Activated naive CD4-positive, alpha-beta T cell treated with anti-CD3 and anti-CD28 coated beads, Interleukin-2, amount 50 U/mL, for 24 hours (primary cell): ENCODE data around the gene FAR2.

ENCODE experiments used
- H3K27ac Mint-ChIP-seq: one replicate; pipeline ENCODE4 v1.8.0; 2021; ENCODE audit warnings: mild to moderate bottlenecking, mixed read lengths
- H3K27me3 Mint-ChIP-seq: one replicate; pipeline ENCODE4 v1.8.0; 2021; ENCODE audit warnings: mixed read lengths
- H3K36me3 Mint-ChIP-seq: one replicate; pipeline ENCODE4 v1.8.0; 2021; ENCODE audit warnings: mixed read lengths
- H3K4me1 Mint-ChIP-seq: one replicate; pipeline ENCODE4 v1.8.0; 2021; ENCODE audit warnings: mixed read lengths
- H3K4me3 Mint-ChIP-seq: one replicate; pipeline ENCODE4 v1.8.0; 2021; ENCODE audit warnings: mild to moderate bottlenecking, mixed read lengths
- H3K9me3 Mint-ChIP-seq: one replicate; pipeline ENCODE4 v1.8.0; 2021; ENCODE audit warnings: mixed read lengths

The FAR2 gene

GRCh38 chr12:29211696-29212095, 62.6 kb downstream of the FAR2 start:
- Mint-ChIP-seq H3K4me1 (no peaks in the 10 kb centered on the region), H3K27ac (no peak overlapping the region), H3K36me3 (peaks cover 1% of the 10 kb centered on the region), H3K4me3 (no peak overlapping the region), H3K9me3 (no peaks in the 10 kb centered on the region), H3K27me3 (no peaks in the 10 kb centered on the region)

- no peaks in the 10 kb centered on the region for H3K9me3 Mint-ChIP-seq
- no peak overlapping the region for H3K27ac Mint-ChIP-seq
- no peak overlapping the region for H3K4me3 Mint-ChIP-seq
- H3K4me1 Mint-ChIP-seq = no peaks in the 10 kb centered on the region
- no peaks in the 10 kb centered on the region for H3K27me3 Mint-ChIP-seq
- peaks cover 1% of the 10 kb centered on the region for H3K36me3 Mint-ChIP-seq
These were observed 63.8 kb downstream of the FAR2 start for GRCh38 chr12:29212682-29213403.

DNA sequence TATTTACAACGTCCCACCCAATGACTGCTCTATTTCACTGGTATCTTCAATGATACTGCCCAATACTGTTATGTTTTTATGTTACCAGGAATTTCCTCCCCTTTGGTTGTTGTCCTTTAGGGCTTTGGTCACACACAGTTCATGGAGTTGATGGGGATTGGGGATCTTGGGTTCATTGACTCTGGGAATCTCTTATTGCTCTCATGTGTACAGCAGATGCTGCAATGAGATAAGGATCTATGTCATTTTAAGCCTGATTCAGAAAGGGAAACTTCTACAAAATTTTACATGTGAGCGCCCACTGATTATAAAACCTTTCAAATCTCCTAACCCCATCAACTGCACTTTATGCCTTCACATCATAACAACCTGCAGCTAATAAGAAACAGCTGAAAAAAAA, 67.2 kb downstream of the FAR2 start:
- no peaks in the 10 kb centered on the region for H3K4me1 Mint-ChIP-seq
- H3K27me3 Mint-ChIP-seq = no peaks in the 10 kb centered on the region
- H3K9me3 Mint-ChIP-seq = no peaks in the 10 kb centered on the region
- no peak overlapping the region for H3K27ac Mint-ChIP-seq
- no peak overlapping the region for H3K4me3 Mint-ChIP-seq
- peaks cover 2% of the 10 kb centered on the region for H3K36me3 Mint-ChIP-seq

DNA sequence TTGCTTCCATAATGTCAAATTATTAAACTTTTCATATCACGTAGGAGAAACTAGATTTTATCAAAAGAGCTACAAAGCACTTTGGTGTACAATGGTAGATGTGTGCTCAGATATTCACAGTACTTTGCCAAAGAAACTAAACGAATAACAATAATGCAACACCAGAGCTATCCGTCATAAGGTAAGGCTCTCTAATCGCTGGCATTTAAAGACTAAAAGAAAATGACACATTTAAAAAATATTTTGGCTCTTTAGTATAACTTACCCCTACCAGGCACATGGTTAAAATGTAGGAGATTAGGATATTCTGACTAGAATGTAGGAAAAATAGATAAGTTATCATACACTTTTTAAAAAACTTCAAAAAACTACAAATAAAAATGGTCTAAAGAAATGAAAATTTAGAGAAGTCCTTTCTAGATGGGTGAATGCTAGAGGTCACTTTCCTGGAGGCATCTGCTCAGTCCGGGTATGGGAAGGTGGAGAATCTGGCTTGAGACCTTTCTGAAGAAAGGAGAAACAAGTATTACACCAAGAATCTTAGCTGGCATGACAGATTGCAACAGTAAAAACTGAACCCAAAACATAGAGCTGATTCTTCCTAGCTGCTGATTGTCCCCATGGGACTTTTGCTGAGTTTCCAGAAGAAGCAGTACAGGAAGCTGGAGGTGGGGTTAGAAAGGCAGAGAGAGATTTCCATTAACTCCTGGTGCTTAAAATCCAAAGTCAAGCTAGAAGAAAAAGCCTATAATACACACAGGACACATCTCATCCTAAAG, 67.9 kb downstream of the FAR2 start:
- Mint-ChIP-seq H3K27ac (no peak overlapping the region), H3K36me3 (peaks cover 4% of the 10 kb centered on the region), H3K4me3 (no peak overlapping the region), H3K9me3 (no peaks in the 10 kb centered on the region), H3K4me1 (no peaks in the 10 kb centered on the region), H3K27me3 (no peaks in the 10 kb centered on the region)

DNA sequence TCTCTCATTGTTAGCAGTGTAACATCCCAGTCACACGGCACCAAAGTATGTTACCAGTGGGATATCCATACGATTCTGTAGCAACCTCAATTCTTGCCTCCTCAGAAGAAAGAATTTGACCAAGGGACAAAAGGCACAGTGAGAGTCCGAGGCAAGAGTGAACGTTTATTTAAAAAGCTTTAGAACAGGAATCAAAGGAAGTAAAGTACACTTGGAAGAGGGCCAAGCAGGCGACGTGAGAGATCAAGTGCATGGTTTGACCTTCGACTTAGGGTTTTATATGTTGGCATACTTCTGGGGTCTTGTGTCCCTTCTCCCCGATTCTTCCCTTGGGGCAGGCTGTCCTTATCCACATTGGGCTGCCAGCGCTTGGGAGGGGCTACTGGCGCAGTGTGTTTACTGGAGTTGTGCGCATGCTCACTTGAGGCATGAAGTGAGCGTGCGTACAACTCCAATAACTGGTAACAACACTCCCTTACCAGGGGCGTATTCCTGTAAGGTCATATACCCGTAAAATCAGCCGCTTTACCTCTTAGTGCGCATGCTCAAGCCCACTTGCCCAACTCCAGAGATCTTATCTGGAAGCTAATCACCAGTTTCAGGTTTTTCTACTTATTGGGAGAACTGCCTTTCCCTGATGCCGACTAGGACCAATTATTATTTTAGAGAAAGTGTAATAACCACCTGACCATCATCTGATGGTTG, 71.7 kb downstream of the FAR2 start:
- no peaks in the 10 kb centered on the region for H3K9me3 Mint-ChIP-seq
- H3K27me3 Mint-ChIP-seq = no peaks in the 10 kb centered on the region
- H3K4me3 Mint-ChIP-seq = no peak overlapping the region
- H3K36me3 Mint-ChIP-seq = peaks cover 6% of the 10 kb centered on the region
- H3K27ac Mint-ChIP-seq = no peak overlapping the region
- H3K4me1 Mint-ChIP-seq = no peaks in the 10 kb centered on the region

DNA sequence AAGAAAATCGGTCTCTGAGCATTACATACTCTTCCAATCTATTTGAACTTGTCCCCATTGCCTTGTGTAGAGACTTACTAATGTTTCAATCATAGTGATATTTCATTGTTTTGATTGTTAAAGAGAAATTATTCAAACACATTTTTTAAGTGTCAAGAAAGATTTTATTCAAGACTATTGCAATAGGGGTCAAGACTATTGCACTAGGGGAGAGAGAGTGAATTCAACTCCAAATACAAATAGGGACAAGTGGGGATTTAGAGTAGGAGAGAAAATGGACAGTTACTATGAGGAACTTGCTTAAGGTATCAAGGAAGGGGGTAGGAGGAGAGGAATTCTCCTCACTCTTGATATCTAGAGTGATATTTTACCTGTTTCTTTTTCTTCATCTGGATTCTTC, 73.1 kb downstream of the FAR2 start:
- Mint-ChIP-seq H3K4me3 (no peak overlapping the region), H3K9me3 (no peaks in the 10 kb centered on the region), H3K36me3 (peaks cover 6% of the 10 kb centered on the region), H3K27ac (no peak overlapping the region), H3K27me3 (no peaks in the 10 kb centered on the region), H3K4me1 (no peaks in the 10 kb centered on the region)

GRCh38 chr12:29223426-29223825, 74.3 kb downstream of the FAR2 start:
- Mint-ChIP-seq H3K27me3 (no peaks in the 10 kb centered on the region), H3K4me3 (no peak overlapping the region), H3K9me3 (no peaks in the 10 kb centered on the region), H3K36me3 (peaks cover 6% of the 10 kb centered on the region), H3K27ac (no peak overlapping the region), H3K4me1 (no peaks in the 10 kb centered on the region)

- Mint-ChIP-seq H3K27ac (no peak overlapping the region), H3K36me3 (peaks cover 6% of the 10 kb centered on the region), H3K4me3 (no peak overlapping the region), H3K9me3 (no peaks in the 10 kb centered on the region), H3K27me3 (no peaks in the 10 kb centered on the region), H3K4me1 (no peaks in the 10 kb centered on the region)
These were observed 75.0 kb downstream of the FAR2 start for GRCh38 chr12:29223956-29224543.

- no peaks in the 10 kb centered on the region for H3K9me3 Mint-ChIP-seq
These were observed 75.5 kb downstream of the FAR2 start for GRCh38 chr12:29224572-29224971.

GRCh38 chr12:29225834-29226233, 76.8 kb downstream of the FAR2 start:
- H3K27me3 Mint-ChIP-seq = no peaks in the 10 kb centered on the region
- no peaks in the 10 kb centered on the region for H3K4me1 Mint-ChIP-seq

More at GRCh38 chr12:29224572-29224971, 75.5 kb downstream of the FAR2 start:
- H3K27ac Mint-ChIP-seq = no peak overlapping the region
- no peaks in the 10 kb centered on the region for H3K4me1 Mint-ChIP-seq
- peaks cover 6% of the 10 kb centered on the region for H3K36me3 Mint-ChIP-seq
- H3K27me3 Mint-ChIP-seq = no peaks in the 10 kb centered on the region
- H3K4me3 Mint-ChIP-seq = no peak overlapping the region

DNA sequence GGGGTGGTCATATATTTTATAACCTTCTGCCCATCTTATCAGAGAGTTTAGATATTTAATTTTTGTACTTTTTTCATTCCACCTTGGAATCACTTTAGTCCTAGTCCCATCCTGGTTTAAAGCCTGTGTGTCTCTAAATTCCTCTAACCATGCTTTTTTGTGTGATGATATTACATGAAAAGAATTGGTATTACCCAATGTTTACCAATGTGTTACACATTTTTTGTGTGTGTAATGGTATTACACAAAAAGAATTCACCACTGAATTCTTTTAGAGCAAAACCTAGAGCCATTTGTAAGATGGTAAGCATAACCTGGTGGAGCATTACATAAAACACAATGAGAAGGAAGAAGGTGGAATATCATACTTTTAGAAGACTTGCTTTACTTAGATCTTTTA, 77.5 kb downstream of the FAR2 start:
- no peaks in the 10 kb centered on the region for H3K9me3 Mint-ChIP-seq

More at GRCh38 chr12:29225834-29226233, 76.8 kb downstream of the FAR2 start:
- Mint-ChIP-seq H3K4me3 (no peak overlapping the region), H3K9me3 (no peaks in the 10 kb centered on the region), H3K36me3 (peaks cover 6% of the 10 kb centered on the region), H3K27ac (no peak overlapping the region)

GRCh38 chr12:29228474-29229157, 79.5 kb downstream of the FAR2 start:
- Mint-ChIP-seq H3K36me3 (no peaks in the 10 kb centered on the region), H3K4me1 (no peaks in the 10 kb centered on the region), H3K4me3 (no peak overlapping the region), H3K27me3 (no peaks in the 10 kb centered on the region), H3K9me3 (no peaks in the 10 kb centered on the region), H3K27ac (no peak overlapping the region)

More for the DNA sequence above, 77.5 kb downstream of the FAR2 start:
- Mint-ChIP-seq H3K4me1 (no peaks in the 10 kb centered on the region), H3K27ac (no peak overlapping the region), H3K4me3 (no peak overlapping the region), H3K36me3 (peaks cover 3% of the 10 kb centered on the region), H3K27me3 (no peaks in the 10 kb centered on the region)

GRCh38 chr12:29229158-29229505, 80.1 kb downstream of the FAR2 start:
- Mint-ChIP-seq H3K36me3 (no peaks in the 10 kb centered on the region), H3K27me3 (no peaks in the 10 kb centered on the region), H3K9me3 (no peaks in the 10 kb centered on the region), H3K4me3 (no peak overlapping the region), H3K27ac (no peak overlapping the region), H3K4me1 (no peaks in the 10 kb centered on the region)

- H3K27ac Mint-ChIP-seq = no peak overlapping the region
- H3K4me1 Mint-ChIP-seq = no peaks in the 10 kb centered on the region
- H3K9me3 Mint-ChIP-seq = no peaks in the 10 kb centered on the region
- H3K27me3 Mint-ChIP-seq = no peaks in the 10 kb centered on the region
- H3K4me3 Mint-ChIP-seq = no peak overlapping the region
- H3K36me3 Mint-ChIP-seq = no peaks in the 10 kb centered on the region
These were observed 80.9 kb downstream of the FAR2 start for GRCh38 chr12:29229937-29230336.

DNA sequence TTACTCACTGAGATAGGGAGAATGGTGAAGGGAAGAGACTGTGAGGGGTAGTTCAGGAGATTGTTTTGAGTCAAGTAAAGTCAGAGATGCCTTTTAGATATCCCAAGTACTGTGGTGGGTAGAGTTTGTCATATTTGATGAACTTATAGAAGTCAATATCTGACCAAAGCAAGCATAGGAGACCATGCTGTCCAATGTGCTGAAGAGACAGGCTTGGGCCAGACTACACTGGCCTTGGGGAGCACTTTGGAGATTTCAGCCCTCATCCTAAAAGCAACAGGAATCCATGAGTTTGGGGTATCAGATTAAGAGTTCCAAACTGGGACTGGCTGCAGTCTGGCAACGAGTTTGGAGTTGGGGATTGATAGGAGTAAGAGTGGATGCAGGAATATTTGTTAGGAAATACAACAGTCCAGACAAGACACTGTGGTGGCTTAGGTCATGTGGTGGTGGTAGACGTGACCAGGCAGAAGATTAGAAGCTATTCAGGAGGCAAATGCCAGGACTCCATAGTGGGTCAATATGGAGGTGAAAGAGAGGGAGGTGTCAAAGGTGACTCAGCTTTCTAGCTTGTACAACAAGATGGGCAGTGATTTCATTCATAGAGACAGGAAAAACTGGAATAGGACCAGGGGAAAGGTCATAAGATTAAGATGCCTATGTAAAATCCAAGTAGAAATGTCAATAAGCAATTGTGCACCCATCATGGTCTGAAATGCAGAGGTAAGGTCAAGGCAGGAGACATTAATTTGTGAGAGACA, 81.9 kb downstream of the FAR2 start:
- Mint-ChIP-seq H3K4me3 (no peak overlapping the region), H3K27ac (no peak overlapping the region), H3K4me1 (no peaks in the 10 kb centered on the region)

More for the DNA sequence above, 81.9 kb downstream of the FAR2 start:
- Mint-ChIP-seq H3K36me3 (no peaks in the 10 kb centered on the region), H3K27me3 (no peaks in the 10 kb centered on the region), H3K9me3 (no peaks in the 10 kb centered on the region)
